Retinal pigment epithelial cell (primary cell): Measurements from ENCODE around the gene MAGI2.

Source experiments
- DNase-seq: peaks from one replicate; pipeline ENCODE4 v3.0.0-alpha.2; 2010; ENCODE audit warnings: low read depth
- H3K4me3 ChIP-seq: 2 replicates; pipeline ENCODE4 v1.5.1; 2011; ENCODE audit warnings: mild to moderate bottlenecking, low read length, control low read depth, moderate library complexity
- CTCF ChIP-seq: conservative IDR thresholded peaks from 2 replicates; pipeline ENCODE4 v1.5.1; 2011; ENCODE audit warnings: low read depth, low read length, control low read depth, inconsistent platforms

MAGI2 gene

DNA sequence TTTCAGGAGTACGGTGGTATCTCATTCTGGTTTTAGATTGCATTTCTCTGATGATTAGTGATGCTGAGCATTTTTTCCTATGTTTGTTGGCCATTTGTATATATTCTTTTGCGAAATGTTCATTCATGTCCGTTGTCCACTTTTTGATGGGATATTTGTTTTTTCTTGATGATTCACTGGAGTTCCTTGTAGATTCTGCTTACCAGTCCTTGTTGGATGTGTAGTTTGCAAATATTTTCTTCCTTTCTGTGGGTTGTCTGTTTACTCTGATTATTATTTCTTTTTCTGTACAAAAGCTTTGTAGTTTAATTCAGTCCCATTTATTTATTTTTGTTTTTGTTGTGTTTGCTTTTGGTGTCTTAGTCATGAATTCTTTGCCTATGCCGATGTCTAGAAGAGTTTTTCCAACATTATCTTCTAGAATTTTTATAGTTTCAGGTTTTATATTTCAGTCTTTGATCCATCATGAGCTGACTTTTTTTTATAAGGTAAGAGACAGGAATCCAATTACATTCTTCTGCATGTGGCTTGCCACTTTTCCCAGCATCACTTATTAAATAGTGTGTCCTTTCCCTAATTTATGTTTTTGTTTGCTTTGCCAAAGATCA is 320.5 kb downstream of the MAGI2 start:
- no peak for TF ChIP-seq CTCF
- no peak overlapping the region for H3K4me3 ChIP-seq
- DNase-seq, result no peak

DNA sequence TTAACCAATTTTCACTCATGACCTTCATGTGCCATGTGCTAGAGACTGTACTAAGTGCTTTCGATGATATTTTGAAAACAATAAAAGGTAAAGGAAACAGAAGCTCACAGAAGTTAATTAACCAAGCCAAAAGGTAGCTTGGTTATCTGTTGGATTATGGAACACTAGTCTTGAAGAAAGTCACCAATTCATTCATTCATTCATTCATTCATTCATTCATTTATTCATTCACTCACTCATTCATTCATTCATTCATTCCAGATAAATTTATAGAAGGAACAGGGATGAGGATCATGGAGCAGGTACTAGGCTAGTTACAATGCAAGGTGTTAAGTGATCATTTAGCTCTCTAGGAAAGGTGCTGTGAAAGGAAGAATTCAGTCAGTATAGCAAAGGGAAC is 322.8 kb downstream of the MAGI2 start:
- no peak for TF ChIP-seq CTCF
- DNase-seq, result no peak
- no peak overlapping the region for H3K4me3 ChIP-seq

DNA sequence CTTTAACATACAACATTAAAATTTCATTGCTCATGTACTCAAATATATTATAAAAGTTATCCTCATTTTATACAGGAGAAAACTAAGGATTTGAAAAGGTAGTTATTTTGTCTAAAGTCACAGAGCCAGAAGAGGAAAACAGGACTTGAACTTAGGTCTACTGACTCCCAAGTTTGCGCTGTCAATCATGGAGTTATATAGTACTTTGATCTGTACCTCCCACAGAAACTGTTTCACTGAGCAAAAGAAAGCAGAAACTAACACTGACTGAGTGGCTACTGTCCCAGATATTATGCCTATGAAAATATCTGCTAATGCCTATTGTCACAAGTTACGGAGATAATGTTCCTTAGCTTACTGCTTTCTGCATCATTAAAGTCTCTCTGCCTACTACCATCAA is 329.1 kb downstream of the MAGI2 start:
- no peak for DNase-seq
- no peak for TF ChIP-seq CTCF

DNA sequence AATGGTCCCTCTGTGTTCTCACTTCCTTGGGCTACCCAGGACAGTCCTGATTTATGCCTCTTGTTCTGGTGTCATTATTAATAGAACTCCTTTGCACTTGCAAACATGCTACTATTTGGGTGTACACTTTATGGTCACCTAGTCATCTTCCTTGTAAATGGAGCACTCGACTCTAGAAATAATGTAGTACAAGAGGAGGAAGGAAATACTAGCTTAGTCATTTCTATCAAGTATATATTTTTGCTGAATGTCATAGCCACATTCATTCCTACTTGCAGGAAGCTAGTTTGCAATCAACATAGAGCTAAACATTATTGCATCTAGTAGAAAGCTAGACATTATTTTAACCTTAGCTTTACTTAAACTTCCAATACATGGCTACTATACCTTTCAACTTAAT is 335.3 kb downstream of the MAGI2 start:
- TF ChIP-seq CTCF, result no peak
- DNase-seq, result no peak
- no peak overlapping the region for H3K4me3 ChIP-seq

More for the DNA sequence above, 329.1 kb downstream of the MAGI2 start:
- no peak overlapping the region for H3K4me3 ChIP-seq

DNA sequence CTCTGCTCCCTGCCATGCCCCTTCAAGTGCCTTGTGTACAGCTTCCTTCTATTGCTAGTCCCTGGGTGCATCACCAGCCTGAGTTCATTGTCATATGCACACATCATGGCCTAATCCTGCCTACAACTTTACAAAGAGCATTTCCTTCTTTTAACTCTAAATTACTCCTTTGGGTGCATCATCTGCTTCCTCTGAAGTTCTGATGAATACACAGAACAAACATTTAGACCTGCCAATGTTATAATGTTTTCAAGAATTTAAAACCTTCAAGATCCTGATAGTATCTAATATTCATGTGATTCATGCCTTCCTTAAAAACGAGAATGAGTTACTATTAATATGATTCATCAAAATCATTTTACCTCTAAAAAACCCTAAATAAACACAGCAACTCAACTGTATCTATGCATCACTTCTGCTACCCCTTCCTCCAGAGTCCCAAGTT is 357.1 kb downstream of the MAGI2 start:
- no peak for DNase-seq
- no peak for TF ChIP-seq CTCF
- H3K4me3 ChIP-seq, result no peak overlapping the region

DNA sequence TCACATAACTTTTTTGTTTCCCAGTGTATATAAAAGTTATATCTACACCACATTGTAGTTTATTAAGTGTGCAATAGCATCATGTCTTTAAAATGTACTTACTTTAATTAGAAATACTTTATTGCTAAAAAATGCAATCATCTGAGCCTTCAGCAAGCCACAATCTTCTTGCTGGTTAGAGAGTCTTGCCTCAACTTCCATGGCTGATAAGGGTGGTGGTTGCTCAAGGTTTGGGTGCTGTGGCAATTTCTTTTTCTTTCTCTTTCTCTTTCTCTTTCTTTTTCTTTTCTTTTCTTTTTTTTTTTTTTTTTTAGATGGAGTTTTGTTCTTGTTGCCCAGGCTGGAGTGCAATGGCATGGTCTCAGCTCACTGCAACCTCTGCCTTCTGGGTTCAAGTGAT is 360.0 kb downstream of the MAGI2 start:
- DNase-seq, result no peak
- no peak overlapping the region for H3K4me3 ChIP-seq
- no peak for TF ChIP-seq CTCF

GRCh38 chr7:79091661-79092060 is 361.8 kb downstream of the MAGI2 start:
- H3K4me3 ChIP-seq, result no peak overlapping the region
- no peak for DNase-seq
- TF ChIP-seq CTCF, result no peak
